Activated CD4-positive, alpha-beta T cell treated with anti-CD3 and anti-CD28 coated beads for 24 hours (primary cell): ENCODE data around the gene NME7.
"Not testable (repeated sequence)": the region's sequence is repeated elsewhere in the genome, so short reads cannot be mapped to it uniquely, and the experiment has no call there.

ENCODE experiments used
- DNase-seq, 2 donors: peaks; one replicate each; pipeline ENCODE4 v3.0.0-alpha.2; 2020; ENCODE audit warnings: low read depth in 2 of 2

The NME7 gene

DNA sequence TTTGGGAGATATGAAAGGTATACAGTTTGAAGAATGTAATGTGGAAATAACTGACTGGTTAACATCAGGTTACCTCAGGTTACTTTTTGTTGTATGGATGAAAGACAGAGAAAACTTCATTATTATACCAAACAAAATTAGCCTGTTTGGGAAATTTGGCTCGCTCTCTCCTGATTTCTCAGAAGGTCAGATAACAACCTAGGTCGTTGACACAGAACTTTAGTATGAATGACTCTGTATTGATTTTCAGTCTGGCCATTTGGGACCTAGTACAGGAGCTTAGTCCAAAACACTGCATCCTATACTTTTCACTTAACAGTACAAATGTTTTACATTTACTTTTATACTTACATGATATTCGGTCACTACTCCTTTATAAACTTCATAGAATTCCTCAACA, 132.8 kb downstream of the NME7 start:
- DNase-seq, result no peak

DNA sequence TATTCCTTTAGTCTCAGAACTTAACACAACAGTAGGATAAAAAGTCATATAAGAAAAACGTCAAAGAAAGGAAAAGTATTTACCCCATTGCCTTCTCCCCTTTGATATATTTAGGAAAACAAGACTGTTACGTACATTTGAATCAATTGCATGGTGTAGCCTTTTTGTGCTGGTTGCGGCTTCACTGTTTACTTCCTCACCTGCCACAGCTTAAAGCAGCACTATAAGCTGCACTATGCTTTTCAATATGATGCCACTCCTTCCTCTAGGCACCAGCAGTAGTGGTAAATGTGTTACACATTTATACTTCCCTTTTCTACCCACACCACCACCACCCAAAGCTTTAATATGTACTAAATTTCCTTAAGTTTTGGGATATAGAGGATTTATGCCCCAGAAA, 150.0 kb downstream of the NME7 start:
- DNase-seq, result no peak

DNA sequence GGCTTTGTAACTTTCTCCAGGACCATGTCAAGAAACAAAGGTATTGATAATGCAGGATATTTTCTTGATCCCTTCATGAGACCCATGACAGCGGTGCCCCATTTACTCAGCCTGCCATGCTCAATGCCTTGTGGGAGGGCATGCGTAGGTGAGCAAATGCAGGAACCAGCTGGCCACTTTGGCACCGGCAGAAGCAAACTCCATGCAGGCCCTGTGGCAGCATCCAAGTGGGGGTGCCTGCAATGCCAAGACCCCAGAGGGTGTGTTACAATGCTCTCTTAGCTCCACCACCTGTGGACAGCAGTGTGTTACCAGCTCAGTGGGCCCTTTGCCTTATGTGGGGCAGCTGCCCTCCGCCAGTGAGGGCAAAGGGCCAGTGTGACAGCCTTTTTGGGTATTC, 153.0 kb downstream of the NME7 start:
- no peak for DNase-seq

- DNase-seq, result no peak
These were observed 155.5 kb downstream of the NME7 start for GRCh38 chr1:169212088-169212487.

DNA sequence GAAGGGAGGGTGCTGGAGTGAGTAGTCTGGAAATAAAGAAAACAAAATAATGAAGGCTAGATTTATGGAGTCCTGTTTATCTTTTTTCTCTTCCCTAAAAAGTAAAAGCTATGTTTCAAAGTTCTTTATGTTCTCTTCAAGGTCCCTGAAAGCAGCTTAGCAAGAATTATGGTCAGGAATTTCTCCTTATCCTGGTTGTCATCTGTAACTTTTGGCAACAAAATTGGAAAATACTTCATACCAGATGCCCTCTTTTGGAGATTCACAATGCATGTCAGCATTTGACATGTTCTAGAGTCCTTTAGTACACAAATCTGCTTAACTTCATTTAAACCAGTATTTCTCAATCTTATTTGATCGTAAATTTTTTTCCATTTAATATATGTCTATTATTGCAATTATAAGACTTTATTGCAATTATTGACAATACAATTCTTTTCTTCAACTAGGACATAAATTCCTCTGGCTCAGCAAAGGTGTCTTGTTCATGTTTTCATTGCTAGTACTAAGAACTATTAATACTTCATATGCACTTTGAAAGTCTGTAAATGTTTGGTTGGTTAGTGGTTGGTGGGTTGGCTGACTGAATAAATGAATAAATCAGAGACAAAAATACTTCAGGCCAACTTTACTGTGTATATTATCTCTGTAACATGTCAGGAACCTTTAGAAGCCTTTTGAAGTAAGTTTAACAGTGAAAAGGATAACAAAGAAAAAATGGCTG, 159.6 kb downstream of the NME7 start:
- DNase-seq, result no peak

DNA sequence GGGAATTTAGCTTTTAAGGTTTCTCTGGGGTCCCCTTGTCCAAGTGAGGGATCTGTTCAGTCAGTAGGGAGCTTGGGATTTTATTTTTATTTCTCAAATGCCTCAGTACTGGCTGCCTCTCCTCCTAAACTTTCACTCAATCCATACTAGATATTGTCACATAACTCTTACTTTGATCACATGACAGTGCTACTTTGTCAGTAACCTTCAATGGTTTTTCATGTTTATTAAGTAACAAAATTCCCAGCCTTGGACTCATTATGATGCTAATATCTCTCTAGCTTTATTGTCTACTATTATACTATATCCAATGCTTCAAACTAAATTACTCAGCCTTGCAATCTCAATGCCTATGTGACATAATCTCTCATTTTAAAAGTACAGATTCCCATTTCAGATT, 163.4 kb downstream of the NME7 start:
- no peak for DNase-seq

GRCh38 chr1:169202791-169203665, 164.6 kb downstream of the NME7 start:
- no peak for DNase-seq

GRCh38 chr1:169201084-169201619, 166.4 kb downstream of the NME7 start:
- DNase-seq, result no peak

- DNase-seq, result no peak
These were observed 167.3 kb downstream of the NME7 start for GRCh38 chr1:169200319-169200718.

- DNase-seq, result no peak
These were observed 171.0 kb downstream of the NME7 start for GRCh38 chr1:169196581-169196980.

DNA sequence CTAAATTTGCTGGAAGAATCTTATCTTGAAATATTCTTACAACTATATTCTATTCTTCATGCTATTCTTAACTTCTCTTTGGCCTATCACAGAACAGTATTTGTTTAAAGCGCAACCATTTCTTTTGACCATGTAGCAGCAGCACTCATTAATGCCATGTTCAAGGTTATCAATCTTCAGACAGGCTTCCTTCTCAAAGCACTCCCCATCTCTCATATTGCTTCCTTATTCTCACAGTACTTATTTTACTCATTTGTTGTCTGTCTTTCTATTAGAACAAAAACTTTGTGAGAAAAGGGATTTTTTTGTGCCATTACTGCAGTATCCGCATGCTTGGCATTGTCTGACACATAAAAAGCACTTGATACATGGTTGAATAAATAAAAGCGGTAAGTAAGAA, 171.4 kb downstream of the NME7 start:
- no peak for DNase-seq

- no peak for DNase-seq
These were observed 174.3 kb downstream of the NME7 start for GRCh38 chr1:169193191-169193850.

DNA sequence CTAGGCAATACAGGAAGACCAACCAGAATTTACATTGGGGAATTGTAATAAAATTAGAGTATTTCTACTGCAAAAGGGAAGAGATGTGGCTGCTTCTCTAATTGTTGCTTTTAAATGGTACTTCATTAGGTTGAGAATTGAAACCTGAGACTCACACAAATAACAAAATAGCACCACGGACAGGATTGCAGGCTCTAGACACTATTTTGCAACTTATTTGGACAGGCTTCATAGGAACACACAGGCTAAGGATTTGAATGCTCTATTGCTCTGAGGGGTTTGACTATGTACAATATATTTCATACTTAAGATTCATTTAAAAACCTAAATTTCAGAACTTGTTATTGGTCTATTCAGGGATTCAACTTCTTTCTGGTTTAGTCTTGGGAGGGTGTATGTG, 181.5 kb downstream of the NME7 start:
- no peak for DNase-seq

GRCh38 chr1:169184812-169185211, 182.8 kb downstream of the NME7 start:
- no peak for DNase-seq

DNA sequence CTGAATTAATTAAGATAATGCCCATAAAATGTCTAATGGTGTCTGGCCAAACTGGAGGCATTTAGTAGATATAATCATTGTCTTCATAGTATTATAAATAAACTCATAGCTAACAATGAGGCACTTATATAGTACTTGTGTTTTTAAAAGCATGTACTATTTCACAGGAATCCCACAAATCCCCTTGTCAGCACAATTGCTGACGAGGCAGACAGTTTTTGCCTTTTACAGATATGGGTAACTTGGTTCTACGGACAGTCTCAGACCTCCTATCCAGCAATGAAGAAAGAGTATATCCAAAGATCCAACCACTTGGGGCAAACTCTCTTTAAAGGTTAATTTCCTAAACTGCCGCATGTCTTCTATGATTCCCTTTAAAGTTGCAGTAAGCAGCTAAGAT, 187.4 kb downstream of the NME7 start:
- no peak for DNase-seq

DNA sequence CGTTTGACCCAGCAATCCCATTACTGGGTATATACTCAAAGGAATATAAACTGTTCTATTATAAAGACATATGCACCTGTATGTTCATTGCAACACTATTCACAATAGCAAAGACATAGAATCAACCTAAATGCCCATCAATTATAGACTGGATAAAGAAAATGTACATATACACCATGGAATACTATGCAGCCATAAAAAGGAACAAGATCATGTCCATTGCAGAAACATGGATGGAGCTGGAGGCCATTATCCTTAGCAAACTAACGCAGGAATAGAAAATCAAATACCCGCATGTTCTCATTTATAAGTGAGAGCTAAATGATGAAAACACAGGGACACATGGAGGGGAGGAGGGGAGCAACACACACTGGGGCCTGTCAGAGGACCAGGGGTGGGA, 188.2 kb downstream of the NME7 start:
- DNase-seq, result not testable (repeated sequence)

GRCh38 chr1:169175461-169175860, 192.1 kb downstream of the NME7 start:
- no peak for DNase-seq

DNA sequence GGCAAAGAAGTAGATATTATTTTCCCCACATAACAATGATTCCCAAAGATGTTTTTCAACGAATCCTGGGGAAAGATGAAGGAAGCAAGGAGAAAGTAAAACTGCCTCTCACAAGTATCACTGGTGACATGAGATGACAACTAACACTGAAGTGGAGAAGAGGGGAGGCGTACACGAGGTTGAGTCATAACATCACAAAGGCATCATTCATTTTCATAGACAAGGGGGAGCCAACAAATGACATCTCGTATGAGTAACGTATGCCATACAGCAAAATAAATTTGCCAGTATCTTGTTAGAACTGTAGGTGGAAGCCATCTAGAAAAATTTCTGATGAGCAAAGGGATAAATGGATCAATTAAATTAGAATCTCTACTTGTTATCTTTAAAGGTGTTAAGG, 204.5 kb downstream of the NME7 start:
- no peak for DNase-seq

- DNase-seq, result no peak
These were observed 206.0 kb downstream of the NME7 start for GRCh38 chr1:169161496-169162194.

GRCh38 chr1:169160845-169161495, 206.6 kb downstream of the NME7 start:
- no peak for DNase-seq

- no peak for DNase-seq
These were observed 211.0 kb downstream of the NME7 start for GRCh38 chr1:169156580-169156979.
